Glutamatergic neuron (in vitro differentiated cells): Measurements from ENCODE around the gene SKIL. TPM values are rescaled to one million over a fixed set of nuclear protein-coding genes. Genes with fewer than 3 reads are reported as not detected.
"Not testable (repeated sequence)": the region's sequence is repeated elsewhere in the genome, so short reads cannot be mapped to it uniquely, and the experiment has no call there.

Experiments
- DNase-seq: peaks from one replicate; pipeline ENCODE4 v3.0.0; 2022
- H3K27ac Mint-ChIP-seq: one replicate; pipeline ENCODE4 v1.8.0; 2020; ENCODE audit warnings: mild to moderate bottlenecking, mixed read lengths, inconsistent platforms; ENCODE audit not compliant: unreplicated experiment
- H3K27me3 Mint-ChIP-seq: one replicate; pipeline ENCODE4 v1.8.0; 2020; ENCODE audit warnings: mild to moderate bottlenecking, moderate library complexity, mixed read lengths, inconsistent platforms; ENCODE audit not compliant: unreplicated experiment
- H3K36me3 Mint-ChIP-seq: one replicate; pipeline ENCODE4 v1.8.0; 2020; ENCODE audit warnings: mild to moderate bottlenecking, mixed read lengths, inconsistent platforms; ENCODE audit not compliant: unreplicated experiment
- H3K4me1 Mint-ChIP-seq: one replicate; pipeline ENCODE4 v1.8.0; 2020; ENCODE audit warnings: mild to moderate bottlenecking, low read depth, mixed read lengths, inconsistent platforms; ENCODE audit not compliant: unreplicated experiment
- H3K4me3 Mint-ChIP-seq: one replicate; pipeline ENCODE4 v1.8.0; 2020; ENCODE audit warnings: mild to moderate bottlenecking, mixed read lengths, inconsistent platforms; ENCODE audit not compliant: unreplicated experiment
- H3K9me3 Mint-ChIP-seq: one replicate; pipeline ENCODE4 v1.8.0; 2020; ENCODE audit warnings: mild to moderate bottlenecking, moderate library complexity, mixed read lengths, inconsistent platforms; ENCODE audit not compliant: unreplicated experiment
- CTCF ChIP-seq: fragments of 200-600 bp; sonication (generic); IDR thresholded peaks from one replicate; pipeline ENCODE4 v1.5.0; 2021; ENCODE audit not compliant: partially characterized antibody, unreplicated experiment
- total RNA-seq: library from RNA; stranded (reverse); fragmentation: NEBNext Ultra II Directional; extraction: Animal tissue kit (Norgen Biotek cat#: 25700); gene quantifications from one replicate; pipeline ENCODE4 v1.2.1, GENCODE V29; 2021; ENCODE audit not compliant: unreplicated experiment

SKIL gene
- total RNA-seq, 1 donor from 2014 or later: 52.3 TPM

- no peaks in the 10 kb centered on the region for H3K4me1 Mint-ChIP-seq
- H3K9me3 Mint-ChIP-seq: peaks cover 6% of the 10 kb centered on the region
- H3K27ac Mint-ChIP-seq: no peak overlapping the region
Observed at GRCh38 chr3:170338690-170339340, 18.7 kb upstream of the SKIL start.

GRCh38 chr3:170342273-170342672, 15.2 kb upstream of the SKIL start:
- not testable (repeated sequence) for H3K4me3 Mint-ChIP-seq, H3K9me3 Mint-ChIP-seq, H3K36me3 Mint-ChIP-seq, H3K4me1 Mint-ChIP-seq, H3K27me3 Mint-ChIP-seq, H3K27ac Mint-ChIP-seq, DNase-seq

More at GRCh38 chr3:170338690-170339340, 18.7 kb upstream of the SKIL start:
- Mint-ChIP-seq H3K27me3 (no peaks in the 10 kb centered on the region), H3K4me3 (no peak overlapping the region), H3K36me3 (no peaks in the 10 kb centered on the region)
- DNase-seq: no peak
- TF ChIP-seq CTCF: no peak

- DNase-seq, H3K9me3 Mint-ChIP-seq, H3K36me3 Mint-ChIP-seq, H3K27me3 Mint-ChIP-seq, H3K4me3 Mint-ChIP-seq, H3K27ac Mint-ChIP-seq, H3K4me1 Mint-ChIP-seq: not testable (repeated sequence)
Observed at GRCh38 chr3:170343859-170344258, 13.7 kb upstream of the SKIL start.

- H3K27ac Mint-ChIP-seq: no peak overlapping the region
Observed at GRCh38 chr3:170344971-170345370, 12.5 kb upstream of the SKIL start.

GRCh38 chr3:170346481-170347392, 10.8 kb upstream of the SKIL start:
- no peaks in the 10 kb centered on the region for H3K36me3 Mint-ChIP-seq
- H3K9me3 Mint-ChIP-seq: peaks cover 3% of the 10 kb centered on the region
- no peak for TF ChIP-seq CTCF
- DNase-seq: no peak
- H3K4me3 Mint-ChIP-seq: no peak overlapping the region
- no peaks in the 10 kb centered on the region for H3K4me1 Mint-ChIP-seq
- H3K27me3 Mint-ChIP-seq: no peaks in the 10 kb centered on the region
- H3K27ac Mint-ChIP-seq: no peak overlapping the region

More at GRCh38 chr3:170344971-170345370, 12.5 kb upstream of the SKIL start:
- TF ChIP-seq CTCF: no peak
- no peaks in the 10 kb centered on the region for H3K36me3 Mint-ChIP-seq
- no peak overlapping the region for H3K4me3 Mint-ChIP-seq
- DNase-seq: no peak
- peaks cover 5% of the 10 kb centered on the region for H3K9me3 Mint-ChIP-seq
- H3K4me1 Mint-ChIP-seq: no peaks in the 10 kb centered on the region
- H3K27me3 Mint-ChIP-seq: no peaks in the 10 kb centered on the region
